Heart right ventricle (tissue), 16 donors: ENCODE data around the gene PI4KA. TPM values are rescaled to one million over a fixed set of nuclear protein-coding genes. Genes with fewer than 3 reads are reported as not detected.

Experiments used
- ATAC-seq, 8 donors: fragments of 200-7000 bp; cut with Tn5 transposase; one replicate each; pipeline ENCODE4 v1.9.1; 2020; ENCODE audit warnings: mild to moderate bottlenecking in 8 of 8, moderate library complexity in 8 of 8, moderate number of reproducible peaks in 1 of 8
- DNase-seq, 2 donors: peaks; one replicate each; pipeline ENCODE4 v3.0.0-alpha.2; 2020
- H3K27ac ChIP-seq, 10 donors: fragments of 200-600 bp; sonication (generic) in 2 of 10; one replicate each; pipeline versions ENCODE4 v1.5.0 to v1.8.0; 2020 to 2022; ENCODE audit warnings: mild to moderate bottlenecking in 3 of 10
- H3K27me3 ChIP-seq, 7 donors: fragments of 200-600 bp; one replicate each; pipeline ENCODE4 v1.8.0; 2021 to 2022; ENCODE audit warnings: mild to moderate bottlenecking in 2 of 7
- H3K36me3 ChIP-seq, 9 donors: fragments of 200-600 bp; sonication (generic) in 1 of 9; one replicate each; pipeline versions ENCODE4 v1.5.0 to v1.8.0; 2020 to 2022; ENCODE audit warnings: mild to moderate bottlenecking in 2 of 9
- H3K4me1 ChIP-seq, 9 donors: fragments of 200-600 bp; sonication (generic) in 1 of 9; one replicate each; pipeline versions ENCODE4 v1.5.0 to v1.8.0; 2020 to 2022; ENCODE audit warnings: mild to moderate bottlenecking in 4 of 9
- H3K4me3 ChIP-seq, 10 donors: fragments of 200-600 bp; sonication (generic) in 2 of 10; one replicate each; pipeline versions ENCODE4 v1.5.0 to v1.8.0; 2020 to 2022; ENCODE audit warnings: mild to moderate bottlenecking in 7 of 10, moderate library complexity in 2 of 10
- H3K9me3 ChIP-seq, 11 donors: fragments of 200-600 bp in 10 of 11; sonication (generic) in 2 of 11; one replicate each; pipeline versions ENCODE4 v1.5.0 to v1.8.0; 2013 to 2022; ENCODE audit warnings: mild to moderate bottlenecking in 2 of 11, control low read depth in 1 of 11, moderate library complexity in 1 of 11
- WGBS, 2 donors: extraction: QIAGEN DNeasy Blood & Tissue Kit; methylation state at CpG; one replicate each; pipeline ENCODE4 v1.1.7; 2013; ENCODE audit warnings: inconsistent platforms in 1 of 2; 5-methylcytosine and 5-hydroxymethylcytosine counted together
- intact Hi-C, 10 donors: fragments of 100-400 bp; cut with DNase I; formaldehyde crosslinking; loops; one replicate each; pipeline versions ENCODE4 v1.11.1 to v1.14.2; 2022
- polyA plus RNA-seq, 2 donors: library from polyadenylated mRNA; stranded (reverse); fragments of 200-250 nt; gene quantifications; one replicate each; pipeline ENCODE4 v1.2.3, GENCODE V29; 2013
- total RNA-seq, 10 donors: library from RNA; stranded (reverse); fragmentation: NEBNext Ultra II Directional in 3 of 10; extraction: Animal tissue kit (Norgen Biotek cat#: 25700) in 3 of 10; gene quantifications; one replicate each; pipeline versions ENCODE4 v1.2.1 to v1.2.4, GENCODE V29; 2021 to 2023
- TF ChIP-seq, protein P1 (sequence below), 9 donors: fragments of 200-600 bp; sonication (generic) in 2 of 9; IDR thresholded peaks; one replicate each; pipeline versions ENCODE4 v1.5.0 to v1.8.0; 2021 to 2022; ENCODE audit warnings: antibody characterized with exemption in 9 of 9, mild to moderate bottlenecking in 5 of 9, moderate library complexity in 1 of 9
- donor health status: Arrhythmogenic right ventricular cardiomyopathy.
- donor health status: ischemic (EF 13 %, LVEDD 7.1; RV severe dilation, severe dysfunction).
- donor health status: healthy with polysubstance abuse.
- donor health status: DM: no; HTN: yes; CAD: no.
- donor health status: DM: no; HTN: no; CAD: no.
- donor health status: ischemic (EF 25% LVEDD 6.9; RV normal size, moderate dysfunction).
- donor health status: ischemic (EF 25% LVEDD 5.7; RV mildly dilated, moderate dysfunction).
- donor health status: healthy.
- donor health status: DM: yes; HTN: yes; CAD: no.
- donor health status: Ischemic cardiomyopathy.
- donor health status: ischemic (EF 35%, LVEDD 5.7; RV mildly dilated, moderate dysfunction).
- donor health status: nonischemic (EF 11% LVEDD 7.7; RV severe dilation, severe dysfunction).
- donor health status: DM: yes; HTN: yes; CAD: no.
- donor health status: PGD.
- donor health status: ischemic (EF 29% LVEDD 5.4; RV normal size, mild dysfunction).
- donor health status: nonischemic (EF 23%, LVEDD 6.1; RV moderate dilation, normal function).

PI4KA gene
- total and polyA plus RNA-seq, 12 donors, result 32.3 to 55.2 (median 39.4) TPM

DNA sequence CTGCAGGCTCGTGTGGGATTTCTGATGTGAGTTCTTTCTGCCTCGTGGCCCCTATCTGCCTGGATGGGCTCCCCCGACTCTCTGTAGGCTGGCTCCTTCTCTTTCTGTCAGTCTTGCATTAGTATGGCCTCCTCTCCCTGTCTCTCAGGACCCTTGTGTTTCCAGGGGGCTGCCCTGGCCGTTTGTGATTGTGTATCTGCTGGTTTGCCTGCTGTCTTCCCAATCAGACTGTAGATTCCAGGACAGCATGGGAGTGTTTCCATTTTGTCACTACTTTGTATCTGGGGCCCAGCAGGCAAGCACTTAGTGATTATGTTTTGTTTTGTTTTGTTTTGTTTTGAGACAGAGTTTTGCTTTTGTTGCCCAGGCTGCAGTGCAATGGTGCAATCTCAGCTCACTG lies 25.8 kb upstream of the PI4KA start:
- H3K36me3 ChIP-seq, result peaks cover 0 to 93% (median 38%) of the 10 kb centered on the region in 9 donors
- H3K4me1 ChIP-seq, result peaks cover 0 to 19% (median 12%) of the 10 kb centered on the region in 9 donors
- DNase-seq, result no peak
- intact Hi-C loops, result loop anchor here in 3 of 10 donors (10.0 kb wide), 2 partner anchors 100 to 120 kb away; partner anchors contain the start of genes THAP7 (in 2 of the 3) and LZTR1 (in 1 of the 3)
- TF ChIP-seq, protein P1, sequence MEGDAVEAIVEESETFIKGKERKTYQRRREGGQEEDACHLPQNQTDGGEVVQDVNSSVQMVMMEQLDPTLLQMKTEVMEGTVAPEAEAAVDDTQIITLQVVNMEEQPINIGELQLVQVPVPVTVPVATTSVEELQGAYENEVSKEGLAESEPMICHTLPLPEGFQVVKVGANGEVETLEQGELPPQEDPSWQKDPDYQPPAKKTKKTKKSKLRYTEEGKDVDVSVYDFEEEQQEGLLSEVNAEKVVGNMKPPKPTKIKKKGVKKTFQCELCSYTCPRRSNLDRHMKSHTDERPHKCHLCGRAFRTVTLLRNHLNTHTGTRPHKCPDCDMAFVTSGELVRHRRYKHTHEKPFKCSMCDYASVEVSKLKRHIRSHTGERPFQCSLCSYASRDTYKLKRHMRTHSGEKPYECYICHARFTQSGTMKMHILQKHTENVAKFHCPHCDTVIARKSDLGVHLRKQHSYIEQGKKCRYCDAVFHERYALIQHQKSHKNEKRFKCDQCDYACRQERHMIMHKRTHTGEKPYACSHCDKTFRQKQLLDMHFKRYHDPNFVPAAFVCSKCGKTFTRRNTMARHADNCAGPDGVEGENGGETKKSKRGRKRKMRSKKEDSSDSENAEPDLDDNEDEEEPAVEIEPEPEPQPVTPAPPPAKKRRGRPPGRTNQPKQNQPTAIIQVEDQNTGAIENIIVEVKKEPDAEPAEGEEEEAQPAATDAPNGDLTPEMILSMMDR (IDR thresholded peaks at IDR 0.05), result no peak
- H3K27me3 ChIP-seq, result no peaks in the 10 kb centered on the region
- WGBS, 2 donors, result 66 to 70% methylated on average over 4 of the region's 4 CpGs
- no peak for ATAC-seq
- peak overlapping the region in 1 of 10 donors; percentile 70 for H3K27ac ChIP-seq
- no peaks in the 10 kb centered on the region for H3K9me3 ChIP-seq
- H3K4me3 ChIP-seq, result no peak overlapping the region

DNA sequence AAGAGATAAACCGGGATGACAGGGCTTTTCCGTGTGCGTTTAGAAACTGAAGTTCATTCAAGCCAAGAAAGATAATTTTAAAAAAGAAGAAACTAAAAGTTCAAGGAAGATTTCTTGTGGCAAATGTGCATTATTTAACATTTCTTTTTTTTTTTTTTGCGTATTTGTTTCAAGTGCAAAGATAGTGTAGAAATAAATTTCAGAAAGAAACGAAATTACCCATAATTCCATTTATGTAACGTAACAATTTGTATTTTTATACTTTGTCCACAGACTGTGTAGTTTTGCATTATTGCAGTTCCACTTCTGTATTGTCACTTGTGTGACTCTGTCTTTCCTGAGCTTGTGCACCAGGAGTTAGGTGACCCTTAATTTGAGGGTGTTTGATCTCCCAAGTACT lies 24.2 kb upstream of the PI4KA start:
- intact Hi-C loops, result loop anchor here in 3 of 10 donors (10.0 kb wide), 2 partner anchors 102 to 122 kb away; partner anchors contain the start of genes THAP7 (in 2 of the 3) and LZTR1 (in 1 of the 3)
- ATAC-seq (no peak), DNase-seq (no peak)
- Histone ChIP-seq H3K27me3 (no peaks in the 10 kb centered on the region), H3K27ac (no peak overlapping the region), H3K36me3 (peaks cover 0 to 90% (median 36%) of the 10 kb centered on the region in 9 donors), H3K4me3 (no peak overlapping the region), H3K9me3 (no peaks in the 10 kb centered on the region), H3K4me1 (peaks cover 0 to 19% (median 11%) of the 10 kb centered on the region in 9 donors)
- TF ChIP-seq, protein P1 (IDR thresholded peaks at IDR 0.05), result no peak
- 86 to 90% methylated on average over 6 of the region's 6 CpGs for WGBS, 2 donors

DNA sequence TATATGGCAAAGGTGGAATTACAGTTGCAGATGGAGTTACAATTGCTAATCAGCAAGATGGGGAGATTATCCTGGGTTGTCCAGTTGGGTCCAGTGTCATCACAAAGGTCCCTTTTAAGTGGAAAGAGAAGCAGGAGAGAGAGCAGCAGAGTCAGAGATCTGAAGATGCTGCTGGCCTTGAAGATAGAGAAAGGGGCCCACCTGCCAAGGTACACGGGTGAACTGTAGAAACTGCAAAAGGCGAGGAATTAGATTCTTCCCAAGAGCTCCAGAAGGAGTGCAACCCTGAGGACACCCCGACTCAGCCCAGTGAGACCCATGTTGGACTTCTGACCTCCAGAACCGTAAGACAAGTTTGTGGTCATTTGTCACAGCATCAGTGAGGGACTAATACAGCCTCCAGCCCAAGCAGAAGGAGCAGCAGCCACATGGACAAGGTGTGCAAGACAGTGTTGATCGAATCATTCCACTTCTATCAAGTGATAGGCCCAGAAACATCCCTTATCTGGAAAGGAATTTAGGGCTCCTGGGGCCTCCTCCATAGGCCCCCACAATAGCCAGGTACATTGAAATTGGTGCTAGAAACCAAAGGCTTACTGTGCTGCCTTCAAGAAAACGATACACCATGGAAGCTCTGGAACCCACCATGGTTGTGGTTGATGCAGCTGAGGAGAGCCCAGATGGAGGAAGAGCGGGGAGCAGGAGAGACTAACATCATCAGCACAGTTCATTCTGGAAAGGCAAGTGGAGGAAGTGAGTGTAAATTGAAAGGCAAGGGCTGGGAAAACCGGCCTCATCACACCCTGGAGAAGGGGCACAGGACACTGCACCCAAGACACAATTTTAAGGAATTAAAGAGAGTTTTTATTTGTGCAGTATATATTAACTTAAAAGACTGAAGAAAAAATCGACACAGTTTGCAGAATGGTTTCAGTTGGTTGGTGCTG lies 23.5 kb upstream of the PI4KA start:
- Histone ChIP-seq H3K27ac (no peak overlapping the region), H3K27me3 (no peaks in the 10 kb centered on the region), H3K4me3 (no peak overlapping the region), H3K9me3 (no peaks in the 10 kb centered on the region), H3K36me3 (peaks cover 0 to 90% (median 30%) of the 10 kb centered on the region in 9 donors), H3K4me1 (peaks cover 0 to 19% (median 11%) of the 10 kb centered on the region in 9 donors)
- TF ChIP-seq, protein P1 (IDR thresholded peaks at IDR 0.05), result no peak
- intact Hi-C loops, result loop anchor here in 3 of 10 donors (10.0 kb wide), 2 partner anchors 103 to 123 kb away; partner anchors contain the start of genes THAP7 (in 2 of the 3) and LZTR1 (in 1 of the 3)
- DNase-seq, result no peak
- 90 to 91% methylated on average over 9 of the region's 9 CpGs for WGBS, 2 donors
- no peak for ATAC-seq

DNA sequence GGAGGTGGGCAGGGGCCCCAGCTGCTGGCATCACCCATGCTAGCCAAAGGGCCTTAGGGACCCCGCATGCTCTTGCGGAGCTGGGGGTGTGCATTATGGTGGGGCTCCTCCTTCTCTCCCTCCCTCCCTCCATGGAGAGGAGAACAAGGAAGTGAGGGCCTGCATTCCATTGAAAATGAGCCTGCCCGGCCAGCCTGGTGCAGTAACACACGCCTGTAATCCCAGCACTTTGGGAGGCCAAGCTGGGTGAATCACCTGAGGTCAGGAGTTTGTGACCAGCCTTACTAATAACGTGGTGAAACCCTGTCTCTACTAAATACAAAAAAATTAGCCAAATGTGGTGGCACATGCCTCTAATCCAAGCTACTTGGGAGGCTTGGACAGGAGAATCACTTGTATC lies 22.6 kb upstream of the PI4KA start:
- no peak for DNase-seq
- peaks cover 0 to 16% (median 11%) of the 10 kb centered on the region in 9 donors for H3K4me1 ChIP-seq
- 84 to 91% methylated on average over 5 of the region's 5 CpGs for WGBS, 2 donors
- intact Hi-C loops, result loop anchor here in 3 of 10 donors (10.0 kb wide), 2 partner anchors 104 to 124 kb away; partner anchors contain the start of genes THAP7 (in 2 of the 3) and LZTR1 (in 1 of the 3)
- peaks cover 0 to 90% (median 30%) of the 10 kb centered on the region in 9 donors for H3K36me3 ChIP-seq
- no peaks in the 10 kb centered on the region for H3K9me3 ChIP-seq
- H3K27me3 ChIP-seq, result no peaks in the 10 kb centered on the region
- no peak for ATAC-seq
- TF ChIP-seq, protein P1 (IDR thresholded peaks at IDR 0.05), result no peak
- no peak overlapping the region for H3K27ac ChIP-seq
- no peak overlapping the region for H3K4me3 ChIP-seq
